Calu3 (cell line): ENCODE results near the gene DNMT3B. TPM values are rescaled to one million over a fixed set of nuclear protein-coding genes. Genes with fewer than 3 reads are reported as not detected.

ENCODE experiments used
- BruUV-seq: library from RNA; stranded (reverse); fragments of 400-500 nt; replicated peaks from 2 replicates; lab custom pipeline; 2021; lab: Mats Ljungman, UMichigan
- CTCF ChIA-PET: fragments of 300-600 bp; sonication (Branson Sonifier 250); formaldehyde crosslinking; loops from one replicate; lab custom pipeline; 2022; ENCODE audit warnings: antibody characterized with exemption; lab: Charles Lee
- DNase-seq: peaks from one replicate; pipeline ENCODE4 v3.0.0; 2022
- H3K27ac Mint-ChIP-seq: one replicate; pipeline ENCODE4 v1.8.0; 2022; ENCODE audit warnings: mixed read lengths; ENCODE audit not compliant: unreplicated experiment
- H3K27me3 Mint-ChIP-seq: one replicate; pipeline ENCODE4 v1.8.0; 2022; ENCODE audit warnings: mixed read lengths; ENCODE audit not compliant: unreplicated experiment
- H3K36me3 Mint-ChIP-seq: one replicate; pipeline ENCODE4 v1.8.0; 2022; ENCODE audit warnings: mild to moderate bottlenecking, moderate library complexity, mixed read lengths; ENCODE audit not compliant: insufficient read depth, unreplicated experiment
- H3K4me1 Mint-ChIP-seq: one replicate; pipeline ENCODE4 v1.8.0; 2022; ENCODE audit warnings: mild to moderate bottlenecking, low read depth, mixed read lengths; ENCODE audit not compliant: unreplicated experiment
- H3K4me3 Mint-ChIP-seq: one replicate; pipeline ENCODE4 v1.8.0; 2022; ENCODE audit warnings: mild to moderate bottlenecking, low read depth, moderate library complexity, mixed read lengths; ENCODE audit not compliant: unreplicated experiment
- H3K9me3 Mint-ChIP-seq: one replicate; pipeline ENCODE4 v1.8.0; 2022; ENCODE audit warnings: low read depth, mixed read lengths; ENCODE audit not compliant: unreplicated experiment
- intact Hi-C: fragments of 100-400 bp; cut with micrococcal nuclease; formaldehyde crosslinking; loops from one replicate; pipeline ENCODE4 v1.10.0; 2022; ENCODE audit not compliant: unreplicated experiment
- total RNA-seq: library from RNA; stranded (reverse); gene quantifications from 2 replicates; pipeline ENCODE4 v1.2.3, GENCODE V29; 2022
- TF ChIP-seq, protein P1 (sequence below): fragments of 200-600 bp; IDR thresholded peaks from one replicate; pipeline ENCODE4 v1.8.0; 2022; ENCODE audit warnings: antibody characterized with exemption; ENCODE audit not compliant: unreplicated experiment

DNMT3B gene
- total RNA-seq, 1 experiment from 2014 or later: 10.8 TPM

DNA sequence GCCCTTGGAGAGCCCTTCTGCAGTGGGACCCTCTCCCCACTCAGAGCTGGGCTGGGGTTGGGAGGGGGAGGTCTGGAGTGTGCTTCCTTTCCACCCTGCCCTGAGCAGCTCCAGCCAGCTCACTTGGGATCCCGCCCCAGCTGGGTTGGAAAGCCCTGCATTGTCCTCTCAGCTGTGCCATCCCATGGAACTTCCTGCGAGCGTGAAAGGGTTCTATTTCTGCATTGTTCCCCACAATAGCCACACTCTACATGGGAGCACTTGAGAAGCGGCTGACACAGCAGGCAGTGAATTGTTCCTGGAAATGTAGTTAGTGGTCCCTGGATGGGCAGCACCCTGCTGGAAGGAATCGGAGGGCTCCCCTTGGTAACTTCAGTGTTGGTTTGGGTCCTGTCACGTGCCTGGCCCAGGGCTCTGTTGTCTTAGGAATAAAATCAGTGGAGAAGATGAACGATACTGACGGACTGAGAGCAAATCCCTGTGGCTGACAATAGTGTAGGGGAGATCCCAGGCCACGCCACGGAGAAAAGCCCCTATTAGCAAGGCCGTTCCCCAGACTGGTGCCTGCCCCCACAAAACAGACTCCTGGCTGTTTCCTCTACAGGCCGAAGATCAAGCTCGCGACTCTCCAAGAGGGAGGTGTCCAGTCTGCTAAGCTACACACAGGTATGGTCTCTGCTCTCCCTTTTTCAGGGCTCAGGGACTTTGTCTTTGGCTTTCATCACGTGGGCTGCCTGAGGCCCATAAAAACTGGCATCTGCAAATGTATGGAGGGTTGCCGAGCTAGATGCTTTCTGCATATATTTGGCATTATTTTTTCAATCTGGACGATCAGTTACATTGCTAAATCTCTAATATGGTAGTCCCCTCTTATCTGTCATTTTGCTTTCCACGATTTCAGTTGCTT is 18.8 kb downstream of the DNMT3B start:
- TF ChIP-seq, protein P1, sequence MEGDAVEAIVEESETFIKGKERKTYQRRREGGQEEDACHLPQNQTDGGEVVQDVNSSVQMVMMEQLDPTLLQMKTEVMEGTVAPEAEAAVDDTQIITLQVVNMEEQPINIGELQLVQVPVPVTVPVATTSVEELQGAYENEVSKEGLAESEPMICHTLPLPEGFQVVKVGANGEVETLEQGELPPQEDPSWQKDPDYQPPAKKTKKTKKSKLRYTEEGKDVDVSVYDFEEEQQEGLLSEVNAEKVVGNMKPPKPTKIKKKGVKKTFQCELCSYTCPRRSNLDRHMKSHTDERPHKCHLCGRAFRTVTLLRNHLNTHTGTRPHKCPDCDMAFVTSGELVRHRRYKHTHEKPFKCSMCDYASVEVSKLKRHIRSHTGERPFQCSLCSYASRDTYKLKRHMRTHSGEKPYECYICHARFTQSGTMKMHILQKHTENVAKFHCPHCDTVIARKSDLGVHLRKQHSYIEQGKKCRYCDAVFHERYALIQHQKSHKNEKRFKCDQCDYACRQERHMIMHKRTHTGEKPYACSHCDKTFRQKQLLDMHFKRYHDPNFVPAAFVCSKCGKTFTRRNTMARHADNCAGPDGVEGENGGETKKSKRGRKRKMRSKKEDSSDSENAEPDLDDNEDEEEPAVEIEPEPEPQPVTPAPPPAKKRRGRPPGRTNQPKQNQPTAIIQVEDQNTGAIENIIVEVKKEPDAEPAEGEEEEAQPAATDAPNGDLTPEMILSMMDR: no peak
- H3K27me3 Mint-ChIP-seq: no peaks in the 10 kb centered on the region
- H3K4me3 Mint-ChIP-seq: no peak overlapping the region
- no TSS peak for BruUV-seq
- peaks cover 27% of the 10 kb centered on the region for H3K4me1 Mint-ChIP-seq
- H3K36me3 Mint-ChIP-seq: no peaks in the 10 kb centered on the region
- no peaks in the 10 kb centered on the region for H3K9me3 Mint-ChIP-seq
- DNase-seq: no peak
- intact Hi-C loops: no loop called here
- no peak overlapping the region for H3K27ac Mint-ChIP-seq
- CTCF ChIA-PET: no interaction called here

DNA sequence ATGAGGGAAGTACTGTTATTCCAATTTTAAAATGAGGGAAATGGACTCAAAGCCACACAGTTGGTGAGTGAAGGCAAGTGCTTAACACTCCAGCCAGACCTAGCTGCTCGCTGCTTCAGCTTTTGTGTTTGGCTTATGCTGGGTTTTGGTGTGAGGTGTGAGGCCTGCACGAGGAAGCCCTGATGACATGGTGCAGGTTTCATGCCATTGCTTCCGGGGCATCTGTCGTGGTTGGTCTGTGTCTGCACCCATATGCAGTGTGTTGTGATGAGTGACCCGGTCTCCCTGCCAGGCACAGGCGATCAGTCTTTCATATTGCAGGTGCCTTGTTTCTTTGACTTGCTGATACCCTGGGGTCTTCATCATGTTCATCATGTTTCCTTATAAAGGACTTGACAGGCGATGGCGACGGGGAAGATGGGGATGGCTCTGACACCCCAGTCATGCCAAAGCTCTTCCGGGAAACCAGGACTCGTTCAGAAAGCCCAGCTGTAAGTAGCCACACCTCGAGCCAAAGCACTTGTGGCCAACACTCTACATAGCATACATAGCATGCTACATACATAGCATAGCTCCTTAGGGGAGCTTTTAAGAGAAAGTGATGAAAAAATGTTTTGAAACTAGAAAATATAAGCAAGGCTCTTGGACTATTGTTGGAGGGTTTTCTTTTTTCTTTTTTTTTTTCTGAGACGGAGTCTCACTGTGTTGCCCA is 22.3 kb downstream of the DNMT3B start:
- Mint-ChIP-seq H3K36me3 (peaks cover 4% of the 10 kb centered on the region), H3K4me3 (no peak overlapping the region), H3K27me3 (no peaks in the 10 kb centered on the region), H3K4me1 (no peaks in the 10 kb centered on the region), H3K9me3 (no peaks in the 10 kb centered on the region), H3K27ac (no peak overlapping the region)
- intact Hi-C loops: no loop called here
- CTCF ChIA-PET: no interaction called here
- TF ChIP-seq, protein P1: no peak
- BruUV-seq: no TSS peak
- DNase-seq: no peak

DNA sequence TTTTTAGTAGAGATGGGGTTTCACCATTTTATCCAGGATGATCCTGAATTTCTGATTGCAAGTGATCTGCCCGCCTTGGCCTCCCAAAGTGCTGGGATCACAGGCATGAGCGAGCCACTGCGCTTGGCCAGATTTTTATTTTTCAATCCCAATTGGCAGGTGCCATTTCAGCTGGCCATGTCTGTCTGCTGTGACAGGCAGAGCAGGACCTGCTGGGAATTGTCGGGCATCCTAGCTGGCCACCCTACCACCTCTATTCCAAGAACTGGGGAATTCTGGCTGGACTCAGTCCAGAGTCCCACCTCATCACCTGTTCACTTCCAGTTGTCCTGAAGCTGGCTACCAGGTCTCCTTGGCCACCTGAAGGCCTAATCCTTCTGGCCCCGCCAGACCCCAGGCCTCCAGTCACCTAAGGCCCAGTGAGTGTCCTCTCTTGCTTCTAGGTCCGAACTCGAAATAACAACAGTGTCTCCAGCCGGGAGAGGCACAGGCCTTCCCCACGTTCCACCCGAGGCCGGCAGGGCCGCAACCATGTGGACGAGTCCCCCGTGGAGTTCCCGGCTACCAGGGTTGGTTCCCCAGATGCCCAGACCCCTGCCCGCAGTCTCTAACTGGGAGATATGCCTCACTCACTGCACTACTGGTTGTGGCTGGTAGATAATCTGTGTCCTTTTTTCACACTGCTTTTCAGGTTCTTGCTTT is 24.0 kb downstream of the DNMT3B start:
- DNase-seq: no peak
- intact Hi-C loops: no loop called here
- Mint-ChIP-seq H3K4me3 (no peak overlapping the region), H3K4me1 (no peaks in the 10 kb centered on the region), H3K27ac (no peak overlapping the region), H3K9me3 (no peaks in the 10 kb centered on the region), H3K27me3 (no peaks in the 10 kb centered on the region), H3K36me3 (peaks cover 4% of the 10 kb centered on the region)
- CTCF ChIA-PET: interaction anchor here (0.5 kb wide), 1 partner anchor 20 kb away, joined by 3 read pairs; no protein-coding TSS in a partner anchor
- TF ChIP-seq, protein P1: no peak
- BruUV-seq: no TSS peak

DNA sequence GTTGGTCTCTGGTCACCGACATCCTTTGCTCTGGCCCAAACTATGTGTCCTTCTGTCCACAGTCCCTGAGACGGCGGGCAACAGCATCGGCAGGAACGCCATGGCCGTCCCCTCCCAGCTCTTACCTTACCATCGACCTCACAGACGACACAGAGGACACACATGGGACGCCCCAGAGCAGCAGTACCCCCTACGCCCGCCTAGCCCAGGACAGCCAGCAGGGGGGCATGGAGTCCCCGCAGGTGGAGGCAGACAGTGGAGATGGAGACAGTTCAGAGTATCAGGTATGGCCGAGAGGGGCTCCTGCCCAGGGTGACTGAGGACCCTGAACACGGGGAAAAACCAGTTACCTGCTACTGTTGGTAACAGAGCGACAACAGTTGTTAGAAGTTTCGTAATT is 25.0 kb downstream of the DNMT3B start:
- Mint-ChIP-seq H3K9me3 (no peaks in the 10 kb centered on the region), H3K36me3 (peaks cover 4% of the 10 kb centered on the region)
- intact Hi-C loops: no loop called here

More for the DNA sequence above, 25.0 kb downstream of the DNMT3B start:
- Mint-ChIP-seq H3K4me3 (no peak overlapping the region), H3K4me1 (peaks cover 6% of the 10 kb centered on the region), H3K27me3 (no peaks in the 10 kb centered on the region), H3K27ac (no peak overlapping the region)
- no TSS peak for BruUV-seq
- CTCF ChIA-PET: no interaction called here
- TF ChIP-seq, protein P1: no peak
- no peak for DNase-seq
